ENCODE measurements around the gene KRT31.
"Not testable (repeated sequence)": the region's sequence is repeated elsewhere in the genome, so short reads cannot be mapped to it uniquely, and the experiment has no call there.

The KRT31 gene

GRCh38 chr17:41437769-41438168 lies 40.4 kb upstream of the KRT31 start:
- no peak overlapping the region for H3K4me3 ChIP-seq
- H3K27ac ChIP-seq = no peak overlapping the region
- DNase-seq (ENCODE audit: low spot score) = no peak
- no peak for TF ChIP-seq CTCF (IDR thresholded peaks at IDR 0.05)

GRCh38 chr17:41437254-41437653 lies 39.8 kb upstream of the KRT31 start:
- Histone ChIP-seq H3K4me3 (no peak overlapping the region), H3K27ac (no peak overlapping the region)
- TF ChIP-seq CTCF (IDR thresholded peaks at IDR 0.05) = no peak
- no peak for DNase-seq (ENCODE audit: low spot score)

- H3K4me3 ChIP-seq = no peak overlapping the region
- no peak for DNase-seq (ENCODE audit: low spot score)
- no peak overlapping the region for H3K27ac ChIP-seq
- no peak for TF ChIP-seq CTCF (IDR thresholded peaks at IDR 0.05)
These were observed 37.0 kb upstream of the KRT31 start for GRCh38 chr17:41434415-41434814.

GRCh38 chr17:41434005-41434404 lies 36.6 kb upstream of the KRT31 start:
- DNase-seq (ENCODE audit: low spot score) = no peak
- Histone ChIP-seq H3K27ac (no peak overlapping the region), H3K4me3 (no peak overlapping the region)
- TF ChIP-seq CTCF (IDR thresholded peaks at IDR 0.05) = no peak

GRCh38 chr17:41433586-41433985 lies 36.2 kb upstream of the KRT31 start:
- Histone ChIP-seq H3K4me3 (no peak overlapping the region), H3K27ac (no peak overlapping the region)
- TF ChIP-seq CTCF (IDR thresholded peaks at IDR 0.05) = no peak
- no peak for DNase-seq (ENCODE audit: low spot score)

GRCh38 chr17:41430376-41430775 lies 33.0 kb upstream of the KRT31 start:
- not testable (repeated sequence) for H3K27ac ChIP-seq; H3K4me3 ChIP-seq; DNase-seq (ENCODE audit: low spot score)

GRCh38 chr17:41429667-41430066 lies 32.3 kb upstream of the KRT31 start:
- Histone ChIP-seq H3K4me3 (no peak overlapping the region), H3K27ac (no peak overlapping the region)
- no peak for DNase-seq (ENCODE audit: low spot score)
- no peak for TF ChIP-seq CTCF (IDR thresholded peaks at IDR 0.05)

Measured in coronary artery (tissue), 2 donors.